Muscle layer of colon (tissue), 2 donors: ENCODE measurements around the gene GJA4.

Source experiments
- H3K27ac ChIP-seq: one replicate; pipeline ENCODE4 v1.7.0; 2013; ENCODE audit warnings: low read depth, mild to moderate bottlenecking, low read length, moderate library complexity
- H3K27me3 ChIP-seq, 2 donors: one replicate each; pipeline ENCODE4 v1.7.0; 2013; ENCODE audit warnings: low read length in 2 of 2, mild to moderate bottlenecking in 2 of 2; ENCODE audit not compliant: insufficient read depth in 2 of 2, control insufficient read depth in 1 of 2
- H3K36me3 ChIP-seq: one replicate; pipeline ENCODE4 v1.7.0; 2013; ENCODE audit warnings: mild to moderate bottlenecking, low read length; ENCODE audit not compliant: insufficient read depth
- H3K4me1 ChIP-seq: one replicate; pipeline ENCODE4 v1.7.0; 2013; ENCODE audit warnings: mild to moderate bottlenecking, low read length; ENCODE audit not compliant: insufficient read depth
- H3K4me3 ChIP-seq, 2 donors: one replicate each; pipeline ENCODE4 v1.7.0; 2013; ENCODE audit warnings: low read length in 2 of 2, low read depth in 1 of 2, mild to moderate bottlenecking in 1 of 2, moderate library complexity in 1 of 2
- H3K9ac ChIP-seq: one replicate; pipeline ENCODE4 v1.7.0; 2013; ENCODE audit warnings: low read length
- H3K9me3 ChIP-seq: one replicate; pipeline ENCODE4 v1.7.0; 2013; ENCODE audit warnings: mild to moderate bottlenecking, low read length
- donor health status: abdominal sarcoma.
- donor health status: Adenocarcinoma of cecum.

GJA4 gene

GRCh38 chr1:34781844-34782391 is 10.9 kb upstream of the GJA4 start:
- no peaks in the 10 kb centered on the region for H3K9me3 ChIP-seq
- H3K4me3 ChIP-seq: no peak overlapping the region
- no peak overlapping the region for H3K9ac ChIP-seq
- H3K4me1 ChIP-seq: no peaks in the 10 kb centered on the region
- H3K36me3 ChIP-seq: no peaks in the 10 kb centered on the region
- H3K27ac ChIP-seq: no peak overlapping the region
- H3K27me3 ChIP-seq: peaks cover 19 to 41% of the 10 kb centered on the region in 2 donors

- H3K4me1 ChIP-seq: no peaks in the 10 kb centered on the region
- no peak overlapping the region for H3K9ac ChIP-seq
- peaks cover 19 to 34% of the 10 kb centered on the region in 2 donors for H3K27me3 ChIP-seq
- no peak overlapping the region for H3K27ac ChIP-seq
- no peaks in the 10 kb centered on the region for H3K9me3 ChIP-seq
- no peak overlapping the region for H3K4me3 ChIP-seq
- no peaks in the 10 kb centered on the region for H3K36me3 ChIP-seq
Observed at GRCh38 chr1:34784751-34785221, 8.0 kb upstream of the GJA4 start.

GRCh38 chr1:34785231-34785874 is 7.4 kb upstream of the GJA4 start:
- H3K9ac ChIP-seq: no peak overlapping the region
- H3K4me3 ChIP-seq: no peak overlapping the region
- peaks cover 15 to 29% of the 10 kb centered on the region in 2 donors for H3K27me3 ChIP-seq
- H3K36me3 ChIP-seq: no peaks in the 10 kb centered on the region
- no peaks in the 10 kb centered on the region for H3K4me1 ChIP-seq
- H3K9me3 ChIP-seq: no peaks in the 10 kb centered on the region
- H3K27ac ChIP-seq: no peak overlapping the region

- Histone ChIP-seq H3K27ac (no peak overlapping the region), H3K27me3 (peaks cover 9 to 22% of the 10 kb centered on the region in 2 donors), H3K9me3 (no peaks in the 10 kb centered on the region), H3K4me3 (no peak overlapping the region), H3K4me1 (no peaks in the 10 kb centered on the region), H3K9ac (no peak overlapping the region), H3K36me3 (no peaks in the 10 kb centered on the region)
Observed at GRCh38 chr1:34785875-34786470, 6.8 kb upstream of the GJA4 start.

GRCh38 chr1:34786521-34787325 is 6.1 kb upstream of the GJA4 start:
- Histone ChIP-seq H3K4me1 (no peaks in the 10 kb centered on the region), H3K36me3 (no peaks in the 10 kb centered on the region), H3K27ac (no peak overlapping the region), H3K27me3 (peaks cover 9 to 15% of the 10 kb centered on the region in 2 donors), H3K4me3 (no peak overlapping the region), H3K9me3 (no peaks in the 10 kb centered on the region), H3K9ac (no peak overlapping the region)

GRCh38 chr1:34787461-34788420 is 5.1 kb upstream of the GJA4 start:
- Histone ChIP-seq H3K9me3 (no peaks in the 10 kb centered on the region), H3K4me1 (no peaks in the 10 kb centered on the region), H3K9ac (no peak overlapping the region), H3K36me3 (no peaks in the 10 kb centered on the region), H3K27me3 (peaks cover 0 to 11% of the 10 kb centered on the region in 2 donors), H3K27ac (no peak overlapping the region), H3K4me3 (no peak overlapping the region)

- no peak overlapping the region for H3K4me3 ChIP-seq
- no peak overlapping the region for H3K27ac ChIP-seq
- H3K9me3 ChIP-seq: no peaks in the 10 kb centered on the region
- H3K36me3 ChIP-seq: no peaks in the 10 kb centered on the region
- no peak overlapping the region for H3K9ac ChIP-seq
- no peaks in the 10 kb centered on the region for H3K4me1 ChIP-seq
- H3K27me3 ChIP-seq: peaks cover 0 to 21% of the 10 kb centered on the region in 2 donors
Observed at GRCh38 chr1:34790985-34791384, 1.8 kb upstream of the GJA4 start.

GRCh38 chr1:34792424-34792823 is 375 bp upstream of the GJA4 start:
- no peak overlapping the region for H3K27ac ChIP-seq

GRCh38 chr1:34794001-34794789 is 1.4 kb downstream of the GJA4 start:
- Histone ChIP-seq H3K9ac (no peak overlapping the region), H3K27me3 (peaks cover 0 to 21% of the 10 kb centered on the region in 2 donors), H3K27ac (no peak overlapping the region), H3K4me1 (no peaks in the 10 kb centered on the region), H3K4me3 (no peak overlapping the region), H3K36me3 (no peaks in the 10 kb centered on the region), H3K9me3 (no peaks in the 10 kb centered on the region)

More at GRCh38 chr1:34792424-34792823, 375 bp upstream of the GJA4 start:
- Histone ChIP-seq H3K36me3 (no peaks in the 10 kb centered on the region), H3K4me1 (no peaks in the 10 kb centered on the region), H3K9me3 (no peaks in the 10 kb centered on the region), H3K9ac (no peak overlapping the region), H3K27me3 (peaks cover 0 to 21% of the 10 kb centered on the region in 2 donors), H3K4me3 (no peak overlapping the region)

- Histone ChIP-seq H3K36me3 (no peaks in the 10 kb centered on the region), H3K9ac (no peak overlapping the region), H3K9me3 (no peaks in the 10 kb centered on the region), H3K27ac (no peak overlapping the region), H3K4me1 (no peaks in the 10 kb centered on the region), H3K4me3 (no peak overlapping the region), H3K27me3 (peaks cover 0 to 21% of the 10 kb centered on the region in 2 donors)
Observed at GRCh38 chr1:34794790-34795180, 2.0 kb downstream of the GJA4 start.
